DMS153 treated with DMSO at 0.1 percent for 48 hours (cell line): ENCODE data around the gene CELF6.
A peak's percentile ranks its signal among the peaks of the same experiment; 100 is the strongest.

Experiments
- DNase-seq: peaks from one replicate; lab custom pipeline; 2025; ENCODE audit not compliant: unreplicated experiment; lab: John Stamatoyannopoulos, UW

The CELF6 gene

DNA sequence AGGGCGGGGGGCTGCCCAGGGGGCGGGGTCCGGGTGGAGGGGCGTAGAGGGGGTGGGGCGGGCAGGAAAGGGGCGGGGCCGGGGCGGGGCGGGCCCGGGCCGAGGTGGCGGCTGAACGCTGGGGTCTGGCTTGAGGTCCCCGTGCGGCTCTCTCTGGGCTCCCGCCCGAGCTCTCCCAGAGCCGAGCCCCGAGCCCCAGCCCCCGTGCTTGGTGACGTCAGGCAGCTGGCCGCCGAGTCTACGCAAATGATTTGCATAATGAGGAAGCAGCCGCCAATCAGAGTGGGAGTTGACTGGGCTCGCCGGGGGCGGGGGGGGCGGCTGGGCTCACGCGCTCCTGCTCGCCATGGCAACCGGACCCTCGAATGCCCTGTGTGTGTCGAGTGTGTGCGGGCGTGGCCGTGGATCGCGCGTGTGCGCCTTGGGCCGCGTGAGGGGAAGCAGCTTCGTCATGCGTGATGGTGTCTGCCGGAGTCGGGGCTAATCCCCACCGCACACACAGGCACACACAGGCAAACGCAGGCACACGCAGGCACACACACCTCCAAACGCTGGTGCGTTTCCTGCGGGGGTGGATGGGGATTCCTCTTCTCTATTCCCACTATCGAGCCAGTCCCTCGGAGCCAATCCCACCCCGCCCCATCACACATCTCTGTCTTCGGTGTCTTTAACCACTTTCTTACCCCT, at the start of gene CELF6:
CELF6 (minus strand) TSS at position 173 of the 687 bp plus-strand sequence. CDS start 283 bp downstream, outside the sequence.
- DNase-seq: peak; percentile 16

DNA sequence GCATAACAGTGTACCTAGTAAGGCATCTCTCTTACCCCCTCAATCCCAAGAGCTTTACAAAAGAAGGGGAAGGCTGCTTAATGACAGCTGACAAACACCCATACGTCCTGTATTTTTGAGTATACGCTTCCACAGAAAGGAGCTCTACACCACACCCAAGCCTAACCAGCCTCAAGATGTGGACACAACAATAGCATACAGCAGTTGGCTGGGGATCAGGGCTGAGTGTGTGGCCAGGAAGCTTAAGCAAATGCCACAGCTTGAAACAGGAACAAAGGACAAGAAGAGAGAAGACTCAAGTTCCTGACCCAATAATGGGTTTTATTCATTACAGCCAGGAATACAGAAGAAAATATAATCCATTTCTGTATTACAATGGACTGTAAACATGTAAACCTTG, 48.9 kb upstream of the CELF6 start:
- no peak for DNase-seq

DNA sequence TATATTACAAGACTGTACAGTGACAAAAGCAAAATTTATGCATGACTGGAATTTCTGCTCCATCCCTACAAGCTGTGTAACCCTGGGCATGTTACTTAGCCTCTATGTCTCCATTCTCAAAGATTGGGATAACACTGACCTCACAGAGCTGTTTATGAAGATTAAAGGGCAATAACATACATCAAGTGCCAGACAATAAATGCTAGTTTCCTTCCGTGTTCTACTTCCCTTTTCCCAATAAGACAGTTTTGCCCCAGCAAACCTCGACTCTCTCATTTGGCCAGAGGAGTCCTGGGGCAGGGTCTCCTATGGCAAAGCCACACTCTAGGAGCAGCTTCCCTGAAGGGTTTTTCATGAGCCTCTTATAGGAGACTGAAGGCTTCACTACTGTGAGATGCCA, 48.4 kb upstream of the CELF6 start:
- DNase-seq: no peak

DNA sequence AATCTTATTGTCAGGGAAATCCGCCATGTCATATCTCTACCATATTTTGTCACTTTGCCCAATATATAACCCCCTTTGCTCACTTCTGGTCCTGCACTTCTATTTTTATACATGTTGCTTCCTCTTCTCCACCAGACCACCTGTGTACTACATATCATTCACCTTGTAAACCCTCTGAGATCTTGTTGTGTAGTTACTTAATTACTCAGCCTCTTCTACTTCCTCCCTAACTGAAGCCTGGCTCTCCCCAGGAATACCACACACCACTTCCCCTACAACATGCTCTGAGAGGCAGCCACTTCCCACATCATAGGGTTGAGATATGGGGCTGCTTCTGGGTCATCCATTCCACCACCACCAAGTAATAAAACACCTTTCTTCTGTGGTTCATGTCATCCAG, 45.9 kb upstream of the CELF6 start:
- no peak for DNase-seq

DNA sequence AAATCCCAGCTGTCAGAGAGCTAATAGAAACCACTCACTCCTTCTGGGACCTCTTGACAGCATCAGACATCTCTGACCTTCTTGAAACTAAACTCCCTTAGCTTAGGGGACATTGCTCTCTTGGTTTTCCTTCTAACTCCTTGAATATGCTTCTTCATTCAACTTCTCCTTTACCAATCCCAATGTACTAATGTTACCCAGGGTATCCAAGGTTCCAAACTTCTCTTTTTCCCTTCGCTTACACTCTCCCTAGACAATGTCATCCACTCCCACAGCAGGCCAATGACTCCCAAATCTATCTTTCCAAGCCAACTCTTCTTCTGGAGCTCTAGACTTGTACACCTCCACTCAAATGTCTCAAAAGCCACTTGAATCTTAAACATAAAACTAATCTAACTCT, 41.2 kb upstream of the CELF6 start:
- DNase-seq: no peak

DNA sequence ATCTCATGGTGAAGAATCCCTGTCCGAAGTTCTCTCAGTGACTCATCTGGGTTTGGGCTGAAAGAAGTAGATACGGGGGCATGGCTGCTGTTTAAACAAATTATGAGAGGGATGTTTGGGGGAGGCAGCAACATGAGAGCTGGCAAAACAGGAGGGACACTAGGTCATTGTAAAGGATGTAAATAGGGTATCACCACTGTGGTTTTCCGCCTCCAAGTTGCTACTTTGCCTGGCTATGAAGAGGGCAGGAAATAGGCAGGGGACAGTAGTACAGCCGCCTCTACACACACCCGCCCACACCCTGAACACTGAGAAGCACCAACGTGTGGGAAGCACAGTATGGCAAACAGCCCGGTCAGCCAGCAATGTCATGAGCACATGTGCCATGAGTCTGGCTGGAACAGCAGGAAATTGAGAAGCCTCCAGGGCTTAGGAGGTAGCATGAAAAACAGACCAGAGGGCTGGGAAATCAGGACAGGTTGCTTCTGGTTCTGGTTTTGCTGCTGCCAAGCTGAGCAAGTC, 38.8 kb upstream of the CELF6 start:
- no peak for DNase-seq

DNA sequence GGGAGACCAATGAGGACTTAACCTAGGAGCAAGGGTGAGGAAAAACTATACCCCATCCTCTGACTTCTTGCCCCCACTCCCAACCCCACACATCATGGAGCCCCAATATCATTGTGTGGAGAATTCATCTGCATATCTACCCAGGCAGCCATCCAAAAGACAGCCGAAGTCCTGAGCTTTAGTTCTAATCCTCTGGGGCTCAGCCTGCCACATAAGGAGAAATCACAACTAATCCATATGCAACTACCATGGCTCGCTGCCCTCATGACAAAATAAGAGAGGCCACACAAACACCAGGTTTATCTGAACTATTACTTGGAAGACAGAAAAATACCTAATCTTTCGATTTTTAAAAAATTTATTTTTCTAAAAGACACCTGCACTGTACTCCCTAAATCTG, 38.2 kb upstream of the CELF6 start:
- no peak for DNase-seq

DNA sequence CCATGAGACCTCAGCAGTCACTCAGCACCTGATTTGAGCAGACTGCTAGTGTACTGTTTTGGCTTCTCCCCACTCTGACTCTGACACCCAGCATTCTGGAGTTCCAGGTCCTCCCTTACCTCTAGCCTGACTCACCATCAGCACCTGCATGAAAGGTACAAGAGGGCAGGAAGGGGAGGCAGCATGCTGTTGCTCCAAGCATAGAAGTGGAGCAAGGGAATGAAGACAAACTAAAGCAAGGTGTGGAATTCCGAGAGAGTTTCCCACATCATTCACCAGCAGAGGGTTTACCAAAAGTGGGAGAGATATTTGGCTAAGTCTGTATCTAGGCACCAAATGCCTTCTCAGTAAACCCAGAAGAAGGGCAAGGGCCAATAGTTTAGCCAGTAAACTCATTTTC, 34.5 kb upstream of the CELF6 start:
- no peak for DNase-seq

DNA sequence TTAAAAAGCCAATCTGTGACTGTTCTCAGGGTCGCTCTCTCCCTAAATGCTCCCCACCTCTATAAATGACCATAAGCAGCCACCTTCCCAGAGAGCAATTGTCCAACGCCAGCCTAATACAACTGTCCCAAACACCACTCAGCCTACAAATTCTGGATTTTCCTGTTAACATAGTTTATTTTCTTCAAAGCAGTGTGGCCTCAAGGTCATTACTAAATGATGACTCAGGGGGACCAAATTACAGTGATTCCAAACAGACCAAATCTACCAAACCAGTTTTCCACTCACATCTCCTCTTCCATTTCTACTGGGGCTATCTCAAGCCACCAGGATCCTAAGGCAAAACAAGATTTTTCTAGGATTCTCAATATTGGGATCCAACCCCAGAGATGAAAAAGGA, 33.3 kb upstream of the CELF6 start:
- DNase-seq: no peak

DNA sequence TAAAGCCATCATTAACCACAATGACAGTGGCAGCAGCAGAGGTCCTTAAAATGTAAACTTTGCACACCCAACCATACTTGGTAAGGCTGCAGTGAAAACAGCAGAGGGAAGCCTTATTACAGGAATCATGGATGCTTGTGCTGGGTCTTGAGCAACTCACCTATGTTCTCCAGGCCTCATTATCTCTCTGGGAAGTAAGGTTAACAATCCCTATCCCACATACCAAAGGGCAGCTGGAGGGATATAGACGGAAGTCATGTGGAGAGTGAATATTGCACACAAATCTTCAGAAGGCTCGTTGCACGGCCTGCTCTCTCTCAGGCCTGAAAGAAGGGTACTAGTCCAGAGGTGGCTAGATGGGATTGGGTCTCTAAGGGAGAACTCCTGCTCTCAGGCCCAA, 25.8 kb upstream of the CELF6 start:
- DNase-seq: no peak

DNA sequence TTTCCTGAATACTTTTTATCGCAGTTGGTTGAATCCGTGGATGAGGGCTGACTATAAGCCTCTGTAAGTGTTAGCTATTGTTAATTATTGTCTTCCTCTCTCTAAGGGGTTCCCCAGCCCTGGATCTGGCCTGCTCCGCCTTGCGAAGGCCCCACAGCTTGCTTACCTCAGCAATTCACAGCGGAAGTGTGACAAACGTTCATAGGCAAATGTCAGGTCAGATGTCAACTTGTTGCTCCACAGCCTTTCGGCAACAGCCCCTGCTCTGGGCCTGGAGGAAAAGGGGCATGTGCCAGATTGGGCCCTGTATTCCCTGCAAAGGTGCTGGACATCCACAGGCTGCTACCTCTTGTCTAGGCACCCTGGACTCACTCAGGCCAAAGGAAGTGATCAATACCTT, 25.3 kb upstream of the CELF6 start:
- DNase-seq: no peak

DNA sequence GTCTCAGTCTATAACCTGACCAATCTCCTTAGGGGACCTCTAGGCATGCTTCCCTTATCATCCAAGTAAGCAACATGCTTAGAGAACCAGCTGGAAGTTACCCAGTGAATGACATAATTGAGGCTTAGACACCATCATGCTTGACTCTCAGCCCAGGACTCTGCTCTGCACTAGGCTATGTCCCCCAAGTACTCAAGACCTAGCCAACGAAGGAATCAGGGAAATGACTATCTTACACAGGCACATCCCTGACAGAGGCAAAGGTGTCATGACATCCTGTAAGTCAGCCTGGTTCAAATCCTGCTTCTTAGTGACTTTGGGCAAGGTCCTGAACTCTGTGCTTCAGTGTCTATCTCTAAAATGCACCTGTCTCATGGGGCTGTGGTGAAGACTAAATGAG, 24.6 kb upstream of the CELF6 start:
- DNase-seq: no peak

DNA sequence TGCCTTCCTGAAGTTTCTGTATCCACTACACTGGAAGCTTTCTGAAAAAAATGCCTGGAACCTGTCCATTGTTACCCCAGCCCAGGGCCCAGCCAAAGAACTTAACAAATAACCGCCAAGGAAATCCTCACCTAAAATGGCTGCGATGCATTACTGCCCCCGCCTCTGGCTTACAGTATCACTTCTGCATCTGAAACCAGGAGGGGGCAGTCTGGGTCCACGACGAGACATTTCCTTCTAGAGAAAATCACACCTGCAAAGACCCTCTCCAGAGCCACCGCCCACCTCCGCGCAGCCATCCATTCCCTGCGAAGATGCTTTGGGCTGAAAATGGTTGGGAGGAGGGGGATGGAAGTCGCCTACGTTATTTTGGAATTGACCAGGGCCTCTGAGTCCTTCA, 22.4 kb upstream of the CELF6 start:
- DNase-seq: no peak

DNA sequence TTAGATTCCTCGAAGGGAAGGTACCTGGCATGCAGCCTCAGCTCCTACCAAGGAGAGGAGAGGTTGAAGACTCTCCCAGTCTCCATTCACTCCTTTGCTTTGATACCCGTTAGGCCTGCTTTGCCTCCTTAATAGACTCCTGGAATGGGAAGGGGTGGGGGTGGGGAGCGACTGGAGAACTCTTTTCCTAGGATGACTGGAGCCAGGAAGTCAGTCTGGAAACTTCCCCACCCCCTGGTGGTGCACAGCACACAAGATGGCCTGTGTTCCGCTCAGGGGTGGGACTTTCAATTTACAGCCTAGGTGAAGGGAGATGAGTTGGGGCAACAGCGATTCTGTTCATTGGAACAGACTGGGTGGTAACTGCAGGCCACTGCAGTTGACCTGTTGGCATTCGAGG, 21.4 kb upstream of the CELF6 start:
- no peak for DNase-seq

DNA sequence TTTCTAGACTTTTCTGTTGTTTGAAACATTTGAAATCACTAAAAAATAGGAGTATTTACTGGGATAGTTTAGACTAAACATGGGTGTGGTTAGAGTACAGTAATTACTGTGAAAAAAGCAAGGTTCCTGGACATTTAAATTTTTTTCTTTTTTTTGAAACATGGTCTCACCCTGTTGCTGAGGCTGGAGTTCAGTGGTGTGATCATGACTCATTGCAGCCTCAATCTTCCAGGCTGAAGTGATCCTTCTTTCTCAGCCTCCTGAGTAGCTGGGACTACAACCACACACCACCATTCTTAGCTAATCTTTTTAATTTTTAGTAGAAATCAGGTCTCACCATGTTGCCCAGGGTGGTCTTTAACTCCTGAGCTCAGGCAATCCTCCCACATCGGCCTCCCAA, 20.4 kb upstream of the CELF6 start:
- DNase-seq: no peak

DNA sequence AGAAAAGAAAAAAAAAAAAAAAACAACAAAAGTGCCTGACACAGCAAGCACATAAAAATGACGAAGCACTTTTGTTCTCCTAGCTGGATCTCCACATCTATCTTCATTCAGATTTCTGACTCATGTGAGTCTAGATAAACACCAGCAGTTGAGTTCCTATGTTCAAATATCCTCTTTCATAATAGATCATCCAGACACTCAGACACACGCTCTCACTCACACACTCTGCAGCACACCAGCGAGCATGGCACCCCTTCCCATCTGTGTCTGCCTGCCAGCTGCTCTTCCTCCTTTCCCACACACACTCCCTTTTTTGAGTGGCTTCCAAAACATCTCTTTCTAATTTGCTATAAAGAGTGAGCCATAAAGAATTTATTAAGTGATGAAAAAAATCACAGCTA, 19.8 kb upstream of the CELF6 start:
- DNase-seq: peak; percentile 25

DNA sequence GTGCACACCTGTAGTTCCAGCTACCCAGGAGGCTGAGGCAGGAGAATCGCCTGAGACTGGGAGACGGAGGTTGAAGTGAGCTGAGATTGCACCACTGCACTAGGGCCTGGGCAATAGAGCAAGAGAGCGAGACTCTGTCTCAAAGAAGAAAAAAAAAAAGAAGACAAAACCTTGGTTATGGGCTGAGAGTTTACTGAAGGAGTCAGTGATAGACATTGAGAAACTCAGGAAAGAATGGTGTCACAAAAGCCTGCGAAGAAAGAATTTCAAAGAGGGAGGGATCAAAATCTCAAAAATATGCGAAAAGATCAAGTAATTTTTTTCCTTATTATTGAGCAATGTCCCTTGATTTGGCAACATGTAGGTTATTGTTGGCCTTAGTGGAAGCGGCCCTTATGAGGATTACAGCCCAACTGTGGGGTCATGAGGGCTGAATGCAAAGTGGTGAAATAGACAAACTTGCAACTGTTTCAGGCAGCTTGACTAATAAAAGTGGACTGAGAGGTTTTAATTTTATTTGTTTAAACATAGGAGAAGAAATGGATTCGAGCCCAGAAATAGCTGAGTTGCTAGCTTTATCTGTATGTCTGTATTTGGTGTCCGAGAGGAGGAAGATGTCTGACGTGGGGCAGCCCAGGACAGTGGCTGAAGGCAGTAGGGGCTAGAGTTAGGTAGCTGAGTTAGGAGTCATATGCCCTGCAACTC, 18.8 kb upstream of the CELF6 start:
- DNase-seq: no peak

DNA sequence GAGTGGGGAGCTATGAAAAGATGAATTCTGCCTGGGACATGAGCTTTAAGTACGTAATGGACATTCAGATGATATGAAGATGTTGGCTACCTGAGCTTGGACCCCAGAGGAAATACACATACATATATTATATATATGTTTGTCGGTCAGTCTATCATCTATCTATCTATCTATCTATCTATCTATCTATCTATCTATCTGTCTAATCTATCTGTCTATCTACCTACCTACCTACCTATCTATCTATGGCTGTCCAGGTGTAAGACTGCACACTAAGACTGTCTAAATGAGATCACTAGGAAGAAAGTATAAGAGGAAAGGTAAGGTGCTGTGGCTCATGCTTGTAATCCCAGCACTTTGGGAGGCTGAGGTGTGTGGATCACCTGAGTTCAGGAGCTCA, 18.2 kb upstream of the CELF6 start:
- DNase-seq: no peak

DNA sequence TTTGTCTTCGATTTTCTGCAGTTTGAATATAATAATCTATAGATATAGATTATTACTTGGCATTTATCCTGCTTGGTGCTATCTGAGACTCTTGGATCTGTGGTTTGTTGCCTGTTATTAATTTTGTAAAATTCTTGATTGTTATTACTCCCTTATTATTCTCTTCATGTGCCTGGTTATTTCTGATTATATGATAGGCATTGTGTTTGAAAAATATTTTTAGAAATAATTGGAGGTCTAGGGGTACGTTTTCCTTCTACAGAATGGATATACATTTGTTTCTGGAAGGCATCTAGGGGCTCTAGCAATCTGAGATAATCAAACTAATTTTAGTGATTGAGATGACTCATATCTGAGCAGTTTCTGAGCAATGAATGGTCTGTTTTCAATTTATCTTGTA, 14.9 kb upstream of the CELF6 start:
- DNase-seq: no peak

DNA sequence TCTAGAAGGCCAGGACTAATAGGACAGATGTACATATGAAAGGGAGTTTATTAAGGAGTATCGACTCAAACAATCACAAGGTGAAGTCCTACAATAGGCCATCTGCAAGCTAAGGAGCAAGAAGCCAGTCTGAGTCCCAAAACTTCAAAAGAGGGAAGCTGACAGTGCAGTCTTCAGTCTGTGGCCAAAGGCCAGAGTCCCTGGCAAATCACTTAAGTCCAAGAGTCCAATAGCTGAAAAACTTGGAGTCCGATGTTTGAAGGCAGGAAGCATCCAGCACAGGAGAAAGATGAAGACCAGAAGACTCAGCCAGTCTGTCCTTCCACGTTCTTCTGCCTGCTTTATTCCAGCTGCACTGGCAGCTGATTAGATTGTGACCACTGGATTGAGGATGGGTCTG, 11.1 kb upstream of the CELF6 start:
- DNase-seq: no peak

DNA sequence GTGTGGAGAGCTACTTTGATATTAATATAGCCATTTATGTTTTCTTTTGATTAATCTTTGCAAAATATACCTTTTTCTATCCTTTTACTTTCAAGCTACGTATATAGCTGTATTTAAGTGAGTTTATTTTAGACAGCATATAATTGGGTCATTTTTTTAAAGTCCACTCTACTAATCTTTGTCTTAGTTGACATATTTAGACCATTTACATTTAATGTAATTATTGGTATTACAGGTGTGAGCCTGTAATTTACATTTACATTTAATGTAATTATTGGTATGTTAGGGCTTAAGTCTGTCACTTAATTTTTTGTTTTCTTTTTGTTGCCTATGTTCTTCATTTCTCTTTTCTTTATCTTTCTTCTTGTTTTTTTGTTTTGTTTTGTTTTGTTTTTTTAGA, 3.8 kb upstream of the CELF6 start:
- no peak for DNase-seq

DNA sequence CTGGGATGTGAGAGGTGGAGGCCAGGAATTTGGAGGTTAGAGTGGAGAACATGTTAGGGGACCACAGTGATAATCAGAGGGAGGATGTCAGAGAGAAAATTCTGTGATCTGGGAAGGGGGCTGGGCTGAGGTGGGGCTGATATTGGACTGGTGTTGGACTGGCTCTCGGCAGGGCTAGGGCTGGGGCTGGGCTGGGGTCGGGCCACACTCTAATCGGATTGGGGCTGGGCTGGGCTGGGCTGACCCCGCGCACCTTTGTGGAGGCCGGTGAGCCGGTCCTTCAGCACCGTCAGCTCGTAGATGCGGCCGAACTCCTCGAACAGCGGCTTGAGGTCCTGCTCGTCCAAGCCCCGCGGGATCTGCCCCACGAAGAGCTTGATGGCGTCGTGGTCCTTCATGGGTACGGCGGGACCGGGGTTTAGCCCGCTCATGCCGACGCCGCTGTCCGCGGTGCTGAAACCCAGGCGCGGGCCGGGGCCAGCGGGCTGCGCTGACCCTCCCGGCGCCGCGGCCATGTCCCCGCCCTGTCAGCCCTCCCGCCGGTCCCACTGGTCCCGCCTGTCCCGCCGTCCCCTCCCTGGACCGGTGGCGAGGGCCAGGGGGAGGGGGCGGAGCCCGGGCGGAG, 485 bp downstream of the CELF6 start:
- no peak for DNase-seq
